Neural cell (in vitro differentiated cells): ENCODE results near the gene ZNF514. TPM values are rescaled to one million over a fixed set of nuclear protein-coding genes. Genes with fewer than 3 reads are reported as not detected.

ENCODE experiments used
- H2AFZ ChIP-seq: fragments of 200-600, 300-800 bp; sonication (generic), shearing (Covaris generic); 2 replicates; pipeline ENCODE4 v1.6.0; 2014; ENCODE audit warnings: low read depth, mild to moderate bottlenecking, antibody characterized with exemption, low read length, moderate library complexity
- H3F3A ChIP-seq: fragments of 200-600 bp; shearing (Covaris generic); 2 replicates; pipeline ENCODE4 v1.6.1; 2016; ENCODE audit warnings: mild to moderate bottlenecking, moderate library complexity, mixed read lengths, antibody characterized with exemption, low read length; ENCODE audit not compliant: insufficient read depth, poor library complexity, severe bottlenecking
- H3K27ac ChIP-seq: fragments of 200-600, 300-800 bp; sonication (generic), shearing (Covaris generic); 2 replicates; pipeline ENCODE4 v1.5.1; 2014; ENCODE audit warnings: mild to moderate bottlenecking, low read length, moderate library complexity
- H3K27me3 ChIP-seq: fragments of 300-800, 200-600 bp; sonication (generic), shearing (Covaris generic); 2 replicates; pipeline ENCODE4 v1.6.0; 2014; ENCODE audit warnings: mild to moderate bottlenecking, low read depth, low read length, moderate library complexity; ENCODE audit not compliant: insufficient read depth
- H3K36me3 ChIP-seq: fragments of 300-800, 200-600 bp; sonication (generic), shearing (Covaris generic); 2 replicates; pipeline ENCODE4 v1.5.1; 2014; ENCODE audit warnings: mild to moderate bottlenecking, antibody characterized with exemption, low read length, moderate library complexity; ENCODE audit not compliant: insufficient read depth
- H3K4me2 ChIP-seq: fragments of 300-800, 200-600 bp; sonication (generic), shearing (Covaris generic); 2 replicates; pipeline ENCODE4 v1.6.0; 2014; ENCODE audit warnings: mild to moderate bottlenecking, low read length
- H3K4me3 ChIP-seq: fragments of 300-800, 200-600 bp; sonication (generic), shearing (Covaris generic); 2 replicates; pipeline ENCODE4 v1.5.1; 2014; ENCODE audit warnings: mild to moderate bottlenecking, low read length, moderate library complexity
- H3K79me2 ChIP-seq: fragments of 200-600 bp; shearing (Covaris generic); replicated peaks from 2 replicates; pipeline ENCODE4 v1.6.0; 2014; ENCODE audit warnings: mild to moderate bottlenecking, low read length, moderate library complexity; ENCODE audit not compliant: insufficient read depth
- H3K9ac ChIP-seq: fragments of 300-800, 200-600 bp; sonication (generic), shearing (Covaris generic); 2 replicates; pipeline ENCODE4 v1.6.1; 2016; ENCODE audit warnings: mild to moderate bottlenecking, low read length, mixed read lengths
- H3K9me2 ChIP-seq: fragments of 200-600 bp; shearing (Covaris generic); 2 replicates; pipeline ENCODE4 v1.6.1; 2016; ENCODE audit warnings: mild to moderate bottlenecking, low read length, mixed read lengths; ENCODE audit not compliant: insufficient read depth
- H3K9me3 ChIP-seq: fragments of 200-600, 300-800 bp; sonication (generic), shearing (Covaris generic); 2 replicates; pipeline ENCODE4 v1.6.1; 2016; ENCODE audit warnings: mild to moderate bottlenecking, mixed run types, low read length, moderate library complexity, mixed read lengths
- H4K20me1 ChIP-seq: fragments of 200-600 bp; shearing (Covaris generic); 2 replicates; pipeline ENCODE4 v1.6.1; 2016; ENCODE audit warnings: mild to moderate bottlenecking, mixed run types; ENCODE audit not compliant: insufficient read depth
- CTCF ChIP-seq: fragments of 450-650 bp; IDR thresholded peaks from 2 replicates; pipeline ENCODE4 v1.5.1; 2014; ENCODE audit warnings: antibody characterized with exemption, mild to moderate bottlenecking, moderate library complexity; ENCODE audit not compliant: poor library complexity, severe bottlenecking
- EP300 ChIP-seq: fragments of 450-650 bp; conservative IDR thresholded peaks from 2 replicates; pipeline ENCODE4 v1.6.1; 2014; ENCODE audit warnings: antibody characterized with exemption, mild to moderate bottlenecking, moderate library complexity; ENCODE audit not compliant: poor library complexity, severe bottlenecking
- EZH2 ChIP-seq: fragments of 200-600, 300-800 bp; shearing (Covaris generic), sonication (generic); IDR thresholded peaks from 2 replicates; pipeline ENCODE4 v1.6.1; 2014; ENCODE audit warnings: antibody characterized with exemption, low read length, borderline replicate concordance, mild to moderate bottlenecking; ENCODE audit not compliant: insufficient read depth, poor library complexity, severe bottlenecking
- MXI1 ChIP-seq: fragments of 450-650 bp; conservative IDR thresholded peaks from 2 replicates; pipeline ENCODE4 v1.6.1; 2014; ENCODE audit warnings: antibody characterized with exemption, mild to moderate bottlenecking; ENCODE audit not compliant: poor library complexity, severe bottlenecking
- POLR2AphosphoS5 ChIP-seq: IDR thresholded peaks from 2 replicates; pipeline ENCODE4 v1.6.1; 2012
- RAD21 ChIP-seq: fragments of 450-650 bp; conservative IDR thresholded peaks from 2 replicates; pipeline ENCODE4 v1.6.1; 2014; ENCODE audit warnings: antibody characterized with exemption, mild to moderate bottlenecking, moderate library complexity
- REST ChIP-seq: IDR thresholded peaks from 2 replicates; pipeline ENCODE4 v1.6.1; 2012; ENCODE audit warnings: borderline replicate concordance
- SMC3 ChIP-seq: fragments of 450-650 bp; conservative IDR thresholded peaks from 2 replicates; pipeline ENCODE4 v1.6.1; 2014; ENCODE audit warnings: antibody characterized with exemption, mild to moderate bottlenecking, moderate library complexity; ENCODE audit not compliant: poor library complexity
- TAF1 ChIP-seq: IDR thresholded peaks from 2 replicates; pipeline ENCODE4 v1.6.1; 2012; ENCODE audit warnings: low read depth
- polyA plus RNA-seq: library from polyadenylated mRNA; depleted of rRNA; stranded (reverse); fragments of >200 nt; gene quantifications from 2 replicates; pipeline ENCODE4 v1.2.3, GENCODE V29; 2014

ZNF514 gene
- polyA plus RNA-seq, 1 donor from 2014 or later = 32.8 TPM

GRCh38 chr2:95158891-95159619, 593 bp downstream of the ZNF514 start:
- H3K27me3 ChIP-seq = no peaks in the 10 kb centered on the region
- peaks cover 5% of the 10 kb centered on the region for H3F3A ChIP-seq
- peak; percentile 47 for TF ChIP-seq MXI1
- no peak for TF ChIP-seq SMC3
- peak; percentile 31 for TF ChIP-seq TAF1
- peak overlapping the region; percentile 58 for H3K27ac ChIP-seq
- H2AFZ ChIP-seq = peak overlapping the region; percentile 90
- H3K9me3 ChIP-seq = no peaks in the 10 kb centered on the region
- peak overlapping the region; percentile 94 for H3K4me3 ChIP-seq
- H3K9ac ChIP-seq = peak overlapping the region; percentile 79
- no peaks in the 10 kb centered on the region for H3K9me2 ChIP-seq
- no peaks in the 10 kb centered on the region for H4K20me1 ChIP-seq
- peaks cover 6% of the 10 kb centered on the region for H3K36me3 ChIP-seq
- H3K79me2 ChIP-seq = peaks cover 2% of the 10 kb centered on the region
- peak overlapping the region; percentile 28 for H3K4me2 ChIP-seq

- no peak for TF ChIP-seq POLR2AphosphoS5
- Histone ChIP-seq H3K9me3 (no peaks in the 10 kb centered on the region), H3K9ac (peak overlapping the region; percentile 79), H3K79me2 (no peaks in the 10 kb centered on the region), H3K9me2 (no peaks in the 10 kb centered on the region), H3F3A (peaks cover 5% of the 10 kb centered on the region), H2AFZ (no peak overlapping the region), H3K4me3 (peak overlapping the region; percentile 94), H3K36me3 (peaks cover 8% of the 10 kb centered on the region), H3K27ac (no peak overlapping the region), H4K20me1 (no peaks in the 10 kb centered on the region), H3K27me3 (no peaks in the 10 kb centered on the region), H3K4me2 (peak overlapping the region; percentile 28)
Observed at GRCh38 chr2:95158441-95158840, 1.2 kb downstream of the ZNF514 start.

- H3K9me2 ChIP-seq = no peaks in the 10 kb centered on the region
- H3K4me3 ChIP-seq = no peak overlapping the region
- no peak overlapping the region for H3K9ac ChIP-seq
- H3K79me2 ChIP-seq = no peaks in the 10 kb centered on the region
- H2AFZ ChIP-seq = no peak overlapping the region
- H3K9me3 ChIP-seq = peaks cover 56% of the 10 kb centered on the region
- H3K27ac ChIP-seq = no peak overlapping the region
- H3K36me3 ChIP-seq = peaks cover 65% of the 10 kb centered on the region
- H3F3A ChIP-seq = no peaks in the 10 kb centered on the region
- H4K20me1 ChIP-seq = no peaks in the 10 kb centered on the region
- TF ChIP-seq TAF1 (no peak), RAD21 (no peak), POLR2AphosphoS5 (no peak), SMC3 (no peak), REST (no peak), EZH2 (no peak), CTCF (no peak), MXI1 (no peak), EP300 (no peak)
- H3K4me2 ChIP-seq = no peak overlapping the region
- no peaks in the 10 kb centered on the region for H3K27me3 ChIP-seq
Observed at GRCh38 chr2:95149397-95149984, 10.2 kb downstream of the ZNF514 start.
